ENCODE data around the gene CPE. TPM values are rescaled to one million over a fixed set of nuclear protein-coding genes. Genes with fewer than 3 reads are reported as not detected.

The CPE gene
- total and polyA plus RNA-seq, 3 experiments from 2014 or later, result not detected

- ChIA-PET POLR2A (no interaction called here), CTCF (no interaction called here)
- Histone ChIP-seq H3K9me3 (ENCODE audit: low read length) (no peaks in the 10 kb centered on the region), H3K36me3 (ENCODE audit: insufficient read depth, low read length) (no peaks in the 10 kb centered on the region), H3K4me3 (ENCODE audit: low read length) (no peak overlapping the region), H3K4me1 (ENCODE audit: insufficient read depth, low read length) (no peaks in the 10 kb centered on the region), H3K27me3 (ENCODE audit: insufficient read depth, low read length, poor library complexity, severe bottlenecking) (no peaks in the 10 kb centered on the region), H3K27ac (ENCODE audit: low read depth, low read length) (no peak overlapping the region)
- no peak overlapping the region for H3K4me3 Mint-ChIP-seq
- no peaks in the 10 kb centered on the region for H3K4me1 Mint-ChIP-seq
- no peaks in the 10 kb centered on the region for H3K36me3 Mint-ChIP-seq
- no peak for DNase-seq
- H3K9me3 Mint-ChIP-seq, result no peaks in the 10 kb centered on the region
- no peak overlapping the region for H3K27ac Mint-ChIP-seq
- H3K27me3 Mint-ChIP-seq, result peaks cover 4 to 13% of the 10 kb centered on the region in 2 donors
Measured at GRCh38 chr4:165398570-165398969, 19.8 kb downstream of the CPE start.

GRCh38 chr4:165402375-165402774 lies 23.6 kb downstream of the CPE start:
- Histone ChIP-seq H3K27me3 (ENCODE audit: insufficient read depth, low read length, poor library complexity, severe bottlenecking) (no peaks in the 10 kb centered on the region), H3K36me3 (ENCODE audit: insufficient read depth, low read length) (no peaks in the 10 kb centered on the region), H3K4me1 (ENCODE audit: insufficient read depth, low read length) (no peaks in the 10 kb centered on the region), H3K4me3 (ENCODE audit: low read length) (no peak overlapping the region), H3K9me3 (ENCODE audit: low read length) (no peaks in the 10 kb centered on the region), H3K27ac (ENCODE audit: low read depth, low read length) (no peak overlapping the region)
- DNase-seq, result no peak
- ChIA-PET POLR2A (no interaction called here), CTCF (no interaction called here)
- no peak overlapping the region for H3K4me3 Mint-ChIP-seq
- no peaks in the 10 kb centered on the region for H3K9me3 Mint-ChIP-seq
- H3K36me3 Mint-ChIP-seq, result no peaks in the 10 kb centered on the region
- no peak overlapping the region for H3K27ac Mint-ChIP-seq
- H3K4me1 Mint-ChIP-seq, result no peaks in the 10 kb centered on the region
- H3K27me3 Mint-ChIP-seq, result peaks cover 4 to 10% of the 10 kb centered on the region in 2 donors

DNA sequence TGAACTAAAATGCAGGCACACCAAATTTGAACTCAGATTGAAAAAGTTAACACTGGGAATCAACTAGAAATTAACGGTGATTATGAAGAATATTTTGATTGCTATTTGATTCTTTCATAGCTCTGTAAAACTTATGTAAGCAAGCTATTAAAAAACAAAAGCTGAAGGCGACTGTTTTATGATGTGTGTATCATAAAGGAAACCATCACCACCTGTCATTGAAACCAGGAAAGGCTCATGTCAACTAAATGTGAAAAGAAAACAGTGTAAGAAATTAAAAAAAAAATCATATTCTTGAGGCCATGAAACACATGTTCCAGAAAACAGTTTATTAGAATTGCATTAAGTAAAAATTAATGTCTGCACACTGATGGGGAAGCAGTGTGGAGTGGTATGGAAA lies 24.2 kb downstream of the CPE start:
- CTCF ChIA-PET, result no interaction called here
- H3K9me3 Mint-ChIP-seq, result no peaks in the 10 kb centered on the region
- Histone ChIP-seq H3K27me3 (ENCODE audit: insufficient read depth, low read length, poor library complexity, severe bottlenecking) (no peaks in the 10 kb centered on the region), H3K4me1 (ENCODE audit: insufficient read depth, low read length) (no peaks in the 10 kb centered on the region), H3K9me3 (ENCODE audit: low read length) (no peaks in the 10 kb centered on the region), H3K36me3 (ENCODE audit: insufficient read depth, low read length) (no peaks in the 10 kb centered on the region), H3K4me3 (ENCODE audit: low read length) (no peak overlapping the region), H3K27ac (ENCODE audit: low read depth, low read length) (no peak overlapping the region)
- H3K27ac Mint-ChIP-seq, result no peak overlapping the region
- DNase-seq, result no peak
- H3K4me1 Mint-ChIP-seq, result no peaks in the 10 kb centered on the region
- peaks cover 4 to 12% of the 10 kb centered on the region in 2 donors for H3K27me3 Mint-ChIP-seq
- no peak overlapping the region for H3K4me3 Mint-ChIP-seq
- POLR2A ChIA-PET, result no interaction called here
- H3K36me3 Mint-ChIP-seq, result no peaks in the 10 kb centered on the region

DNA sequence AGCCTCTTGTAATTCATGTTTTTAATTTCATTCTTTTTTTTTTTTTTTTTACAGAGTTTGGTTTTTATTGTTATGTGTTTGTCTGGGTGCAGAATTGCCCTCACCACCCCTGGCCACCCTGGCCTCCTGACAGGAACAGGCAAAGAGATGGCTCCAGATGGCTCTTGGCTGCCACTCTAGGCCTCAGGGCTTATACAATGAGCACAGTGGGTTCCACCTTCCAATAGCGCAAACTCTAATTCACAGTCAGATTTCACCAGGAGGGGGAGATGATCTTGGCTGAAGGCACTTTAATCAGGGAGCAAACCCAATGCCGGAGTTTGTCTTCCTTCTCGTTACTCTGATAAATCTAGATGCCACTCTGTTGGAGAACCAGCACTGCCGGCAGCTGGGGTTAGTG lies 24.8 kb downstream of the CPE start:
- POLR2A ChIA-PET, result no interaction called here
- H3K27ac Mint-ChIP-seq, result no peak overlapping the region
- Histone ChIP-seq H3K27ac (ENCODE audit: low read depth, low read length) (no peak overlapping the region), H3K27me3 (ENCODE audit: insufficient read depth, low read length, poor library complexity, severe bottlenecking) (no peaks in the 10 kb centered on the region), H3K9me3 (ENCODE audit: low read length) (no peaks in the 10 kb centered on the region), H3K4me1 (ENCODE audit: insufficient read depth, low read length) (no peaks in the 10 kb centered on the region), H3K4me3 (ENCODE audit: low read length) (no peak overlapping the region), H3K36me3 (ENCODE audit: insufficient read depth, low read length) (no peaks in the 10 kb centered on the region)
- no peak overlapping the region for H3K4me3 Mint-ChIP-seq
- H3K9me3 Mint-ChIP-seq, result no peaks in the 10 kb centered on the region
- peaks cover 4 to 14% of the 10 kb centered on the region in 2 donors for H3K27me3 Mint-ChIP-seq
- CTCF ChIA-PET, result no interaction called here
- no peak for DNase-seq
- H3K36me3 Mint-ChIP-seq, result peaks cover 0 to under 1% (median 0%) of the 10 kb centered on the region in 3 donors
- no peaks in the 10 kb centered on the region for H3K4me1 Mint-ChIP-seq

- Histone ChIP-seq H3K4me1 (ENCODE audit: insufficient read depth, low read length) (no peaks in the 10 kb centered on the region), H3K36me3 (ENCODE audit: insufficient read depth, low read length) (no peaks in the 10 kb centered on the region), H3K9me3 (ENCODE audit: low read length) (no peaks in the 10 kb centered on the region), H3K27ac (ENCODE audit: low read depth, low read length) (no peak overlapping the region), H3K27me3 (ENCODE audit: insufficient read depth, low read length, poor library complexity, severe bottlenecking) (no peaks in the 10 kb centered on the region), H3K4me3 (ENCODE audit: low read length) (no peak overlapping the region)
- Mint-ChIP-seq H3K27ac (no peak overlapping the region), H3K4me1 (no peaks in the 10 kb centered on the region), H3K36me3 (peaks cover 0 to 4% (median 0%) of the 10 kb centered on the region in 3 donors), H3K4me3 (no peak overlapping the region), H3K9me3 (no peaks in the 10 kb centered on the region), H3K27me3 (peaks cover 4 to 18% of the 10 kb centered on the region in 2 donors)
- ChIA-PET CTCF (no interaction called here), POLR2A (no interaction called here)
- DNase-seq, result no peak
Measured at GRCh38 chr4:165404080-165404479, 25.3 kb downstream of the CPE start.

- H3K27ac Mint-ChIP-seq, result no peak overlapping the region
- ChIA-PET POLR2A (no interaction called here), CTCF (no interaction called here)
- H3K9me3 Mint-ChIP-seq, result no peaks in the 10 kb centered on the region
- Histone ChIP-seq H3K36me3 (ENCODE audit: insufficient read depth, low read length) (no peaks in the 10 kb centered on the region), H3K27me3 (ENCODE audit: insufficient read depth, low read length, poor library complexity, severe bottlenecking) (no peaks in the 10 kb centered on the region), H3K4me3 (ENCODE audit: low read length) (no peak overlapping the region), H3K4me1 (ENCODE audit: insufficient read depth, low read length) (no peaks in the 10 kb centered on the region), H3K9me3 (ENCODE audit: low read length) (no peaks in the 10 kb centered on the region), H3K27ac (ENCODE audit: low read depth, low read length) (no peak overlapping the region)
- peaks cover 4 to 22% of the 10 kb centered on the region in 2 donors for H3K27me3 Mint-ChIP-seq
- peaks cover 0 to 4% (median 0%) of the 10 kb centered on the region in 3 donors for H3K36me3 Mint-ChIP-seq
- no peak for DNase-seq
- H3K4me1 Mint-ChIP-seq, result no peaks in the 10 kb centered on the region
- H3K4me3 Mint-ChIP-seq, result no peak overlapping the region
Measured at GRCh38 chr4:165404696-165405095, 25.9 kb downstream of the CPE start.

DNA sequence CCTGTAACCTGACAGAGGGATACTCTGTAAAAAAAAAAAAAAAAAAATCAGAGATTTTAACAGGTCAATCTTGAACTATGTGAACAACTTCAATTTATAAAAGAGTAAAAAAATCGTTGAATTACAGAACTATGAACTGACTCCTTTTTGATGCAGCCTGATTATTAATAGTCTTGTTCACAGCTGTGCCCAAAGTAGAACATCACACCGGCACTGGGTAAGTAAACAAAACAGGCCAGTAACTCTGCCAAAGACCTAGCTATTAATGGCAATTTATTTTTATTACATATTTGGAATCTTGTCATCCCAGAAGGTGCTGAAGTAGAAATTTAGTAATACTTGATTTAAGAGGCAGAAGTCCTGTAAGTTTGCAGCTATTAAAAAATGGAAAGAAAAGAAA lies 31.4 kb downstream of the CPE start:
- Mint-ChIP-seq H3K4me3 (no peak overlapping the region), H3K9me3 (no peaks in the 10 kb centered on the region), H3K36me3 (peaks cover 0 to 4% (median 0%) of the 10 kb centered on the region in 3 donors), H3K4me1 (no peaks in the 10 kb centered on the region), H3K27ac (no peak overlapping the region), H3K27me3 (peaks cover 4 to 36% of the 10 kb centered on the region in 2 donors)
- ChIA-PET POLR2A (no interaction called here), CTCF (no interaction called here)
- Histone ChIP-seq H3K27ac (ENCODE audit: low read depth, low read length) (no peak overlapping the region), H3K9me3 (ENCODE audit: low read length) (no peaks in the 10 kb centered on the region), H3K4me3 (ENCODE audit: low read length) (no peak overlapping the region), H3K4me1 (ENCODE audit: insufficient read depth, low read length) (no peaks in the 10 kb centered on the region), H3K27me3 (ENCODE audit: insufficient read depth, low read length, poor library complexity, severe bottlenecking) (no peaks in the 10 kb centered on the region), H3K36me3 (ENCODE audit: insufficient read depth, low read length) (no peaks in the 10 kb centered on the region)
- DNase-seq, result no peak

GRCh38 chr4:165415910-165416309 lies 37.1 kb downstream of the CPE start:
- CTCF ChIA-PET, result no interaction called here
- POLR2A ChIA-PET, result no interaction called here
- no peak overlapping the region for H3K27ac Mint-ChIP-seq

GRCh38 chr4:165418073-165418472 lies 39.3 kb downstream of the CPE start:
- H3K4me1 ChIP-seq (ENCODE audit: insufficient read depth, low read length), result no peaks in the 10 kb centered on the region
- no peak for DNase-seq
- Mint-ChIP-seq H3K36me3 (no peaks in the 10 kb centered on the region), H3K4me1 (no peaks in the 10 kb centered on the region), H3K27ac (no peak overlapping the region), H3K4me3 (no peak overlapping the region), H3K27me3 (peaks cover 2 to 8% of the 10 kb centered on the region in 2 donors), H3K9me3 (no peaks in the 10 kb centered on the region)
- POLR2A ChIA-PET, result no interaction called here
- no peak overlapping the region for H3K4me3 ChIP-seq (ENCODE audit: low read length)
- no peak overlapping the region for H3K27ac ChIP-seq (ENCODE audit: low read depth, low read length)
- no peaks in the 10 kb centered on the region for H3K9me3 ChIP-seq (ENCODE audit: low read length)
- CTCF ChIA-PET, result no interaction called here
- H3K27me3 ChIP-seq (ENCODE audit: insufficient read depth, low read length, poor library complexity, severe bottlenecking), result no peaks in the 10 kb centered on the region
- no peaks in the 10 kb centered on the region for H3K36me3 ChIP-seq (ENCODE audit: insufficient read depth, low read length)

More at GRCh38 chr4:165415910-165416309, 37.1 kb downstream of the CPE start:
- H3K4me3 Mint-ChIP-seq, result no peak overlapping the region
- no peaks in the 10 kb centered on the region for H3K4me1 Mint-ChIP-seq
- no peaks in the 10 kb centered on the region for H3K36me3 ChIP-seq (ENCODE audit: insufficient read depth, low read length)
- no peaks in the 10 kb centered on the region for H3K9me3 ChIP-seq (ENCODE audit: low read length)
- H3K4me1 ChIP-seq (ENCODE audit: insufficient read depth, low read length), result no peaks in the 10 kb centered on the region
- no peaks in the 10 kb centered on the region for H3K36me3 Mint-ChIP-seq
- no peak overlapping the region for H3K4me3 ChIP-seq (ENCODE audit: low read length)
- H3K27me3 Mint-ChIP-seq, result peaks cover 4 to 21% of the 10 kb centered on the region in 2 donors
- H3K27ac ChIP-seq (ENCODE audit: low read depth, low read length), result no peak overlapping the region
- no peak for DNase-seq
- H3K9me3 Mint-ChIP-seq, result no peaks in the 10 kb centered on the region
- H3K27me3 ChIP-seq (ENCODE audit: insufficient read depth, low read length, poor library complexity, severe bottlenecking), result no peaks in the 10 kb centered on the region
